H1 (cell line): ENCODE measurements around the gene TGFBI. TPM values are rescaled to one million over a fixed set of nuclear protein-coding genes. Genes with fewer than 3 reads are reported as not detected.

ENCODE experiments used
- CTCF ChIA-PET: fragments of 300-600 bp; sonication (Branson Sonifier 250); formaldehyde crosslinking; loops from one replicate; lab custom pipeline; 2021; ENCODE audit not compliant: partially characterized antibody; lab: Charles Lee
- POLR2A ChIA-PET: fragments of 300-600 bp; sonication (Branson Sonifier 250); formaldehyde crosslinking; loops from one replicate; lab custom pipeline; 2021; ENCODE audit warnings: inconsistent platforms; ENCODE audit not compliant: partially characterized antibody; lab: Charles Lee
- DNase-seq, 2 experiments: peaks; one replicate each; pipeline versions ENCODE4 v3.0.0 to v3.0.0-alpha.2; 2010 to 2022; ENCODE audit warnings: low spot score in 2 of 2, low read depth in 1 of 2, mixed read lengths in 1 of 2
- FAIRE-seq: peaks from 2 replicates; lab custom pipeline; 2011; peaks lifted over from hg19 to GRCh38; lab: Jason Lieb, UNC
- H2AFZ ChIP-seq: 2 replicates; pipeline ENCODE4 v1.8.1; 2012; ENCODE audit warnings: low read length, inconsistent platforms
- H2AK5ac ChIP-seq: 2 replicates; pipeline ENCODE4 v1.6.1; 2013; ENCODE audit warnings: low read depth, low read length
- H2BK120ac ChIP-seq: replicated peaks from 2 replicates; pipeline ENCODE3; 2013; ENCODE audit warnings: low read depth, low read length, inconsistent platforms
- H2BK12ac ChIP-seq: 2 replicates; pipeline ENCODE4 v1.6.1; 2013; ENCODE audit warnings: low read depth, low read length
- H2BK15ac ChIP-seq: 2 replicates; pipeline ENCODE4 v1.6.1; 2013; ENCODE audit warnings: low read length
- H2BK20ac ChIP-seq: 2 replicates; pipeline ENCODE4 v1.6.1; 2013; ENCODE audit warnings: low read length
- H2BK5ac ChIP-seq: 2 replicates; pipeline ENCODE4 v1.6.1; 2013; ENCODE audit warnings: low read depth, low read length
- H3K14ac ChIP-seq: 2 replicates; pipeline ENCODE4 v1.6.1; 2013; ENCODE audit warnings: inconsistent platforms; ENCODE audit not compliant: insufficient read length
- H3K18ac ChIP-seq: 2 replicates; pipeline ENCODE4 v1.6.1; 2013; ENCODE audit warnings: low read length; ENCODE audit errors: extremely low read depth
- H3K23ac ChIP-seq: 2 replicates; pipeline ENCODE4 v1.6.1; 2013; ENCODE audit warnings: inconsistent platforms; ENCODE audit not compliant: insufficient read length
- H3K23me2 ChIP-seq: 2 replicates; pipeline ENCODE4 v1.6.1; 2013; ENCODE audit warnings: low read depth, low read length
- H3K27ac ChIP-seq: 2 replicates; pipeline ENCODE4 v1.6.1; 2011; ENCODE audit warnings: low read depth, low read length, inconsistent platforms
- H3K27me3 ChIP-seq, 4 experiments: replicated peaks in 1 of 4; 1 replicate in 1 of 4; 2 replicates in 3 of 4; pipeline versions ENCODE4 v1.6.1 to v1.8.1; 2011 to 2013; ENCODE audit warnings: low read length in 3 of 4, mild to moderate bottlenecking in 3 of 4, inconsistent platforms in 2 of 4, mixed read lengths in 2 of 4, moderate library complexity in 1 of 4; ENCODE audit not compliant: control insufficient read depth in 3 of 4, insufficient read depth in 3 of 4; ENCODE audit errors: extremely low read depth in 1 of 4
- H3K36me3 ChIP-seq, 4 experiments: 2 replicates each; pipeline versions ENCODE4 v1.6.1 to v1.8.1; 2011 to 2013; ENCODE audit warnings: mild to moderate bottlenecking in 4 of 4, low read length in 3 of 4, moderate library complexity in 2 of 4, control low read depth in 1 of 4, inconsistent platforms in 1 of 4; ENCODE audit not compliant: insufficient read depth in 4 of 4, control insufficient read depth in 2 of 4
- H3K4ac ChIP-seq: replicated peaks from 2 replicates; pipeline ENCODE3; 2013; ENCODE audit warnings: low read length, low read depth, mixed read lengths, inconsistent platforms; ENCODE audit not compliant: insufficient read length
- H3K4me1 ChIP-seq, 4 experiments: replicated peaks in 1 of 4; 1 replicate in 1 of 4; 2 replicates in 3 of 4; pipeline versions ENCODE4 v1.6.1 to v1.8.1; 2011 to 2013; ENCODE audit warnings: low read length in 3 of 4, inconsistent platforms in 2 of 4, mixed read lengths in 1 of 4; ENCODE audit not compliant: insufficient read depth in 4 of 4, control insufficient read depth in 3 of 4
- H3K4me2 ChIP-seq, 2 experiments: 2 replicates each; pipeline versions ENCODE4 v1.6.1 to v1.8.1; 2011 to 2013; ENCODE audit warnings: low read depth in 2 of 2, low read length in 2 of 2, control low read depth in 1 of 2, inconsistent platforms in 1 of 2, mild to moderate bottlenecking in 1 of 2; ENCODE audit not compliant: insufficient read depth in 1 of 2
- H3K4me3 ChIP-seq, 4 experiments: fragments of 200-600, 300-600 bp in 1 of 4; sonication (generic), shearing (Covaris generic), sonication (Bioruptor Twin) in 1 of 4; 2 replicates each; pipeline versions ENCODE4 v1.5.1 to v1.8.1; 2011 to 2016; ENCODE audit warnings: low read length in 4 of 4, low read depth in 3 of 4, control low read depth in 2 of 4, inconsistent platforms in 2 of 4, mild to moderate bottlenecking in 2 of 4, mixed read lengths in 1 of 4, moderate library complexity in 1 of 4; ENCODE audit not compliant: insufficient read depth in 2 of 4; ENCODE audit errors: extremely low read depth in 1 of 4
- H3K56ac ChIP-seq: replicated peaks from 2 replicates; pipeline ENCODE3; 2013; ENCODE audit warnings: low read depth, mild to moderate bottlenecking, mixed read lengths, low read length, inconsistent platforms; ENCODE audit not compliant: insufficient read length
- H3K79me1 ChIP-seq: 2 replicates; pipeline ENCODE4 v1.6.1; 2013; ENCODE audit warnings: low read depth, low read length, control low read depth
- H3K79me2 ChIP-seq, 2 experiments: 2 replicates each; pipeline versions ENCODE4 v1.6.1 to v1.8.1; 2012 to 2013; ENCODE audit warnings: low read length in 2 of 2, mild to moderate bottlenecking in 2 of 2, inconsistent platforms in 1 of 2; ENCODE audit not compliant: insufficient read depth in 2 of 2, control insufficient read depth in 1 of 2
- H3K9ac ChIP-seq, 4 experiments: replicated peaks in 1 of 4; 1 replicate in 1 of 4; 2 replicates in 3 of 4; pipeline versions ENCODE4 v1.6.1 to v1.8.1; 2011 to 2013; ENCODE audit warnings: low read depth in 3 of 4, low read length in 3 of 4, control low read depth in 2 of 4, mild to moderate bottlenecking in 2 of 4, moderate library complexity in 2 of 4, inconsistent platforms in 1 of 4; ENCODE audit errors: extremely low read depth in 1 of 4
- H3K9me3 ChIP-seq, 2 experiments: 2 replicates each; pipeline versions ENCODE4 v1.6.1 to v1.8.1; 2012 to 2013; ENCODE audit warnings: mild to moderate bottlenecking in 2 of 2, moderate library complexity in 2 of 2, control low read depth in 1 of 2, inconsistent platforms in 1 of 2, low read depth in 1 of 2, low read length in 1 of 2, mixed read lengths in 1 of 2; ENCODE audit not compliant: insufficient read depth in 2 of 2
- H4K20me1 ChIP-seq, 2 experiments: replicated peaks in 1 of 2; 2 replicates each; pipeline versions ENCODE3 to v1.8.1; 2011 to 2013; ENCODE audit warnings: inconsistent platforms in 2 of 2, low read length in 2 of 2, mild to moderate bottlenecking in 1 of 2; ENCODE audit not compliant: insufficient read depth in 2 of 2, control insufficient read depth in 1 of 2
- H4K5ac ChIP-seq: 2 replicates; pipeline ENCODE4 v1.6.1; 2013; ENCODE audit warnings: low read length, low read depth, mixed read lengths, inconsistent platforms; ENCODE audit not compliant: insufficient read length
- H4K8ac ChIP-seq: 2 replicates; pipeline ENCODE4 v1.8.0; 2013; ENCODE audit warnings: mild to moderate bottlenecking, moderate library complexity, low read length, inconsistent platforms; ENCODE audit not compliant: insufficient read depth; ENCODE audit errors: extremely low read depth
- H4K91ac ChIP-seq: replicated peaks from 2 replicates; pipeline ENCODE3; 2013; ENCODE audit warnings: low read length, mixed read lengths, inconsistent platforms; ENCODE audit not compliant: insufficient read length
- BRCA1 ChIP-seq: IDR thresholded peaks from 2 replicates; pipeline ENCODE4 v1.6.1; 2012; ENCODE audit warnings: low read depth, low read length, improper control_type of control experiment
- MAFK ChIP-seq: IDR thresholded peaks from 2 replicates; pipeline ENCODE4 v1.6.1; 2012; ENCODE audit warnings: low read depth, mild to moderate bottlenecking, improper control_type of control experiment, low read length
- WGBS, 2 experiments: shearing (Covaris generic) in 1 of 2; methylation state at CpG; one replicate each; pipeline versions ENCODE4 v1.1.6 to v1.1.7; 2013 to 2015; ENCODE audit warnings: low lambda C conversion rate in 2 of 2, mixed read lengths in 2 of 2, inconsistent platforms in 1 of 2, low coverage in 1 of 2, missing lambda C conversion rate in 1 of 2; ENCODE audit not compliant: insufficient replicate concordance in 2 of 2, insufficient coverage in 1 of 2, insufficient read length in 1 of 2; ENCODE audit errors: extremely low coverage in 1 of 2, missing lambda C conversion rate in 1 of 2; 5-methylcytosine and 5-hydroxymethylcytosine counted together
- polyA plus RNA-seq, 7 experiments: library from polyadenylated mRNA; depleted of rRNA in 3 of 7; stranded (reverse) in 5 of 7; unstranded in 2 of 7; fragments of >200 nt in 5 of 7; fragments of 200-250 nt in 2 of 7; gene quantifications; 1 replicate in 5 of 7; 2 replicates in 1 of 7; 4 replicates in 1 of 7; pipeline versions ENCODE4 v1.2.1 to v1.2.3, GENCODE V29; 2011 to 2013; ENCODE audit warnings: missing spikeins in 2 of 7, mixed read lengths in 2 of 7
- total RNA-seq: library from RNA; stranded (reverse); fragmentation: NEBNext Ultra II Directional; extraction: Animal tissue kit (Norgen Biotek cat#: 25700); gene quantifications from 2 replicates; pipeline ENCODE4 v1.2.1, GENCODE V29; 2021

TGFBI gene
- total and polyA plus RNA-seq, 2 of the 8 experiments (the other 6 are each of a cell fraction or from before 2014, with no cell fraction given): 6.0 to 8.5 TPM

DNA sequence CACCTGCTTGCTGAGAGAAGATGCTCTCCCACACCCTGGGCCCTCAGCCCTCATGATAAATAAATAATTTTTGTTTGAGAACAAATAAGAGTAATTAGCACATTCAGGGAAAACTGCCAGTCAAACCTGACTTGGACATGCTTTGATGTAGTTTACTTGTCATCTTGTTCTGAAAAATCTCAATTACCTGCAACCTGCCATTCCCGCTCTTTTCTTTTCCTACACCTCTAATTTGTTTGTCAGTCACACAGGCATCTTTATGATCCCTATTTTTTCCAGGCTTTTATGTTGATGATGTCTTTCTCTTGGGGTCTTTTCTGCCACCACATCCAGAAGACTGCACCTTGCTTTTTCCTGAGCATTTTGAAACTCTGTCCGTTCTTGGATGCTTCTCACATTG lies 28.6 kb upstream of the TGFBI start:
- Histone ChIP-seq H3K23ac (no peak overlapping the region), H4K91ac (no peak overlapping the region), H2BK5ac (no peak overlapping the region), H3K4me1 (0 out of 7 replicates have a peak, but pooled peaks cover 0 to 4% (median 0%) of the 10 kb centered on the region in 4 experiments), H2AK5ac (no peak overlapping the region), H3K27me3 (no peaks in the 10 kb centered on the region; a peak in 1 of 7 replicates), H2BK15ac (no peak overlapping the region), H3K56ac (no peak overlapping the region), H3K79me2 (no peaks in the 10 kb centered on the region), H4K5ac (no peak overlapping the region), H3K23me2 (no peaks in the 10 kb centered on the region), H3K9ac (no peak overlapping the region), H3K4me3 (no peak overlapping the region), H3K14ac (no peak overlapping the region), H3K36me3 (no peaks in the 10 kb centered on the region), H2BK12ac (no peak overlapping the region), H4K20me1 (no peaks in the 10 kb centered on the region), H2BK120ac (no peak overlapping the region), H3K27ac (no peak overlapping the region), H3K9me3 (no peaks in the 10 kb centered on the region), H3K18ac (no peak overlapping the region), H2BK20ac (no peak overlapping the region)
- ChIA-PET POLR2A (no interaction called here), CTCF (interaction anchor here (2.9 to 6.6 kb wide), 2 partner anchors 12 to 63 kb away, joined by 13 to 30 read pairs; no protein-coding TSS in a partner anchor)
- TF ChIP-seq BRCA1 (no peak), MAFK (no peak)
- TF ChIP-seq, all 59 proteins: peak for 0
- WGBS, 2 experiments: 86% methylated on average over 2 of the region's 2 CpGs; no CpG with 5 or more reads in 1 of the 2 experiments
- Histone ChIP-seq H3K4me2 (no peak overlapping the region), H3K79me1 (no peaks in the 10 kb centered on the region), H4K8ac (no peak overlapping the region), H2AFZ (no peak overlapping the region), H3K4ac (no peak overlapping the region)
- no peak for FAIRE-seq
- no peak for DNase-seq
